Measurements from ENCODE around the gene ADSS1.

Gene ADSS1

DNA sequence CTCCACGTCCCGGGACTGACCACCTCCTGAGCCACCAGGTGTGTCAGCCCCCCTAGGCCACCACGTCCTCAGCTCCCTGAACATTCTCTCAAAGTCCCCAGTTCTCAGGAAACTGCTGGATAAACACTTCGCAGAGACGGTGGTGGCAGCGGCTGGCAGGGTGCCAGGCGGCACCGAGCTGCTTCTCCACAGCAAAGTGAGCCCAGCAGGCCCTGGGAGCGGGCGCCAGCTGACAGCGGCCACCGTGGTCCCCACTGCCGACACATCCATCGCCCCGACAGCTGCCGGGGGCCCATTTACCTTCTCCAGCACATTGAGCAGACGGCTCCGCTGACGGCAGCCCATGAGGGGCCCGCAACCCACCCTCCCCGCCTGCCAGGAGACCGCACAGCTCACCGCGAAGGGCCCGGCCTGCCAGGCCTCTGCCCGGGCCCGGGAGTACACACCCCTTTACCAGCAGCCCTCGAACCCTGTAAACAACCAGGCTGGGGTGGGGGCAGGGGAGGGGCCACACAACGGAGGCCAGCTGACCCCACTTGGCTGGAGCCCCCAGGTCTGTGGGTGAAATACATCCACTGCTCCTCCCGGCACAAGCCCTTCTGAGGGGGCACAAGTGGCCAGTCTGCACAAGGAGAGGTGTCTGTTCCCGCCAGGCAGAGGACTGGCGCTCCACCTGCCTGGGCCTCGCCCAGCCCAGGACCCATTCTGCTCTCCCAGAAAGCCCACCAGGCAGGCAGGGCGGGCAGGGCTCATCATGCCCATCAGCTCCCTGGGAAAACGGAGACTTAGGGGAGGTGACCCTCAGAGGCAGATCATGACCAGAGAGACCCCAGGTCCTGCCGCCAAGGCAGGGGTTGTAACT is 61.0 kb downstream of the ADSS1 start:
- DNase-seq, result no peak

DNA sequence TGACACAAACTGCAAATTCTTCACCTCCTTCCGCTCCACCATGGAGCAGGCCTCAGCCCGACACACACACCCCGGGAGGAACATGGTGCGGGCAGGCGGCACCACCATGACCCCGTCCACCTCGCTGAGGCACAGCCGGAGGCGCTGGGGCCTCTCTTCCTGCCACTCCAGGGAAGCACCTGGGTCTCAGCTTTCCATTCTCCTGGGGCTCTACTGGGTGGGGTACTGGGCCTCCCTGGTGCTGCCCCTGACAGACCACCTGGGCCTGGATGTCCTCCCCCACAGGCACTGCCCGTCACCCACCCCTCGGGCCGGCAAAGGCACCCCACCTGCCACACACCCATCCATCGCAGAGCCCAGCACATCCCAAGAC is 61.7 kb downstream of the ADSS1 start:
- DNase-seq, result no peak

GRCh38 chr14:104786091-104786586 is 62.1 kb downstream of the ADSS1 start:
- no peak for DNase-seq

DNA sequence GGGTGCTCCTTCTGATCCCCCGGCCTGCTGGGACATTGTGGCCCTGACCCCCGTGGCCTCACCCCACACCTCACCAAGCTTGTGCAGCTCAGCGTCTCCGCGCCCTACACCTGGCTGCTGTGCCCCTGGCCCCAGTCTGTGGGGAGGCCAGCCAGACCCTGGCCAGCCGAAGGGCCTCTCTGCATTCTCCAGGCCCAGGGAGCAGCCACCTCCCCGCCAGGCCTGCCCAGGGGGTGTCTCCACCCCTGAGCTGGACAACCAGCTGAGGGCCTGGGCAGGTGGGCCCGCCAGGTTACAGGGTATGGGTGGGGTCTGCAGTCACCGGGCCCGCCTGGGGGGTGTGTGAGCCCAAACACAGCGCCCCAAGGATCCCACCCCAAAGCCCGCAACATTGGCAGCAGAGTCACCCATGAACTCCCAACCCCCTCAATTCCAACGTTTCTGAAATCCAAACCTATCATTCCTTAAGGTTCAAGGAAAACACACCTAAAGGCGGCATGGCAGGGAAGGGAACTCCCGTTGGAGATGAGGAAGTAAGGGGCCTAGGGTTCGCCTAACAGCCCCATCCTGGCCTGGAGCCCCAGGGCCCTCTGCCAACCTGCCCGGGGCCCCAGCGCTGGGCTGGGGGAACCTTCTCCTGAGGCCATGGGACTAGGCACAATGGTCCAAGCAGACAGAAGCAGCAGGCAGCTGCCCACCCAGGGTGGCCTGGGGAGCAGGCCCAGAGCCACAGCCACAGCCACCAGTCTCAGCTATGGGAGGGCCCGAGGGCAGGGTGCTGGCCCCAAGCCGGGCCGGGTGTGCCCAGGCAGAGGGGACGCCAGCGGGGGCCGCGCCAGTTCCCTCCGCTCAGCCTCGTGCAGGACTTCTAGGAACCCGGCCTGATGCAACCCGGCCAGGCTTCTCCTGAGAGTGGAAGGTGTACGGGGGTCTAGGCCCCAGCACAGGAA is 63.0 kb downstream of the ADSS1 start:
- DNase-seq, result no peak

- DNase-seq, result no peak
Observed at GRCh38 chr14:104787736-104788135, 63.7 kb downstream of the ADSS1 start.

DNA sequence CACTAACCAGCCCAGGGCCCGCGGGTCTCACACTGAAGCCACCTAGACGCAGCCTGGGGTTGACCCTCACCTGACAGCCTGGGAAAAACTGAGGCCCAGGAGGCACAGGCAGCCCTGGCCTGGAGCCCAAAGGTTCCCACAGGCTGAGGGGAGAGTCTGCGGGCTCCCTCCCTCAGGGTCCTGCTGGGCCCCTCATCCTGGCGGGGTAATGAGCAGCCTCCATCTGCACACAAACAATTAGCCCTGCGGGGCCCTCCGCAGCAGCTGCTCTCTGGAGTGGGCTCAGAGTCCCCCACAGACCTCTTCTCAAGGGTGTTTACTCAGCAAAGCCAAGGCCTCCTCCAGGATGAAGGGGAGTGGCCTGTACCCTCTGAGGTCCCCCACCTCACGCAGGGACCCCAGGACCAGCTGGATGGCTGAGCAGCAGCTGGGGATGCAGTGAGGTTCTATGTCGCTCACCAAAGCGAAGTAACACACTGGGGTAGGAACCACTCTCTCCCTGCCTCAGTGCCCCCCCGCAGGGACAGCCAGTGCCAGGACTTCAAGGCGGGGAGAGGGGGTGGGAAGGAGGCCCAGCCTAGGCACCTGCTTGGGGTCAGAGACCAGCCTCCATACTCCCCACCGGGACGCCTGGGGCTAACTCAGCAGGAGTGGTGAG is 64.3 kb downstream of the ADSS1 start:
- no peak for DNase-seq

DNA sequence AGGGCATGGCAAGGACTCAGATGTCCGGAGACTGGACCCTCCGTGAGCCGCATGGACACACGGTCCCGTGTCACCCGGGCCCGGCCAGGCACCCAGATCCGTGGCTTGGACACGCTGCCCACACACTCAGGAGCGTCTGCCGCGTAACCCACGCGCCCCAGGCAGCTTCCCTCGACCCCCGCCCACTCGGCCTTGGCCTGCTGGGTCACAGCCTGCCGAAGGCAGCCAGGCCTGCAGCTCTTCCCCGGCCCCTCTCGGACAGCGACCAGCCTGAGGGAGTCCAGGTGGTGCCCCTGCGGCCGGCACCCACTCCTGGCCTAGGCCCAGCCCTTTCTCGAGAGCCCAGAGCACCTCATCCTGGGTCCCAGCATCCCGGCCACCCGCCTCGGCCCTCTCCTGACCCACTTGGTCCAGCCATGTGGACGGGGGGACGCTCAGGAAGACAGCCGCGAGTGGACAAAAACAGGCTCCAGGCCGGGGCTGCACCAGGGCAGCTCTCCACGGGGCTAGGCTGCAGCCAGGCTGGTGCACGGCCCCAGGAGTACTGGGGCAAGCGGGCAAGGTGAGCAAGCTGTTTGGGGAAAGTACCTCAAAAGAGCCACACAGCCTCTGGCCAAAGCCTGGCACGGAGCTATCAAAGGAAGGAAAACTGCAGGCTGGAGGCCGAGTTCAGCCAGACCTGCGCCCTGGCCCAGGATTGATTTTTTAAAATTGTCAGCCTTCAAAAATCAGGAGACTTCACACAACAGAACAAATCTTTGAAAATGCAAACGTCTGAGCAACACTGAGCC is 65.0 kb downstream of the ADSS1 start:
- DNase-seq, result no peak

DNA sequence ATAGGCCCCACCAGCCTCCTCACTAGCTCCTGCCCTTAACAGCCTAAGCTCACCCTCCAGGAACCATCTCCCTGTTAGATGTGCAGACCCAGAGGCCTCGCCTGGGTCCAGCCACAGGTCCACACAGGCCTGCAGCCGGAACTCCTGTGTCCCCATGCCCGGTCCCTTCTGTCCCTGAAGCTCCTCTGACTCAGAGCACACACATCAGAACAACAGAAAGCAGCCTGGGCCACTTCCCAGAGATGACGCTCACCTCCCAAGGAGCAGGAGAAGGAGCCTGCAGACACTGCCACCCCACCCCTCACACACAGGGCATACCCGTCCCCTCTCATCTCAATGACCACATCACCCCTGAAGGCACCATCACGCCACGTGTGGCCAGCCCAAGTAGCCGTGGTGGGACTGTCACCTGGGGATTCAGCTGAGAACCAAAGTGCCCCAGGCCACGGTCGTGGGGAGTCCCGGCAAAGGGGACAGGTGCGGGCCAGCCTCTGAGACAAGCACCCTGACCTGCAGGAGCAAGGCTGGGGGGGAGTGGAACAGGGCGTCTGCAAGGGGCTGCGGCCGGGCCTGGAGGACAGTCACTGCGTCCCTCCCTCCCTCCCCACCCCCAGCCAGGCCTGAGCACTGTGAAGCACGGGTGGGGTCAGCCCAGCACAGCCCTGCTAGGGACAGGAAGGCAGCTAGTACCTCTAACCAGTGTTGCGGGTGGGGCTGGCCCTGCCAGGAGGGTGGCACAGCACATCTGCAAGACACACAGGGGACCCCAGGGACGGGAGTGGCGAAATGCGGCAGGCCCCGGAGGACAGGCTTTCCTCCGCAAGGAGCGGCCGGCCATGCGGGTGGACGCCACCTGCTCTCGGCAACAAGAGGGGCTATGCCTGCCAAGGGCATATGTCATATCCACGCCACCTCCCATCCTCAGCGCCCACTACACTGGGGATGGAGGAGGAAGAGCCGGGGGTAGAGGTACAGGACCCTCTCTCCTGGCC is 66.0 kb downstream of the ADSS1 start:
- no peak for DNase-seq

DNA sequence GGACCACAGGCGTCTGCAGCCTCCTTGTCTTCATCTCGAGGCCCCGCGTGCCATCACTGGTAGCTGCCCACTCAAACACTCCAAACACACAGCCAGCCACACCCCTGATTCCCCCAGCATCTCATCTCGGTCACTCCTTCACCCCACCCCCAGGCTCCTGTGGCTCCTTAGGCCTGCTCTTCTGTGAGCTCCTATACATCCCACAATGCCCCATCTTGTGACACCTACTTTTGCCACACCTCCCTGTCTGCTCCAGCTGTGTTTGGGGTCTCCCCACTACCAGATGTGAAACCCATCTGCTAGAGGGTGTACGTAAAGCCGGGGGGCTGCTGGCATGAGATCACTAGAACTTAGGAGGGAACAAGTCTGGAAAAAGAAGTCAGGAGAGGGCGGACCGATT is 67.4 kb downstream of the ADSS1 start:
- DNase-seq, result no peak

- no peak for DNase-seq
Observed at GRCh38 chr14:104792101-104792884, 68.3 kb downstream of the ADSS1 start.

- no peak for DNase-seq
Observed at GRCh38 chr14:104792945-104793702, 69.1 kb downstream of the ADSS1 start.

DNA sequence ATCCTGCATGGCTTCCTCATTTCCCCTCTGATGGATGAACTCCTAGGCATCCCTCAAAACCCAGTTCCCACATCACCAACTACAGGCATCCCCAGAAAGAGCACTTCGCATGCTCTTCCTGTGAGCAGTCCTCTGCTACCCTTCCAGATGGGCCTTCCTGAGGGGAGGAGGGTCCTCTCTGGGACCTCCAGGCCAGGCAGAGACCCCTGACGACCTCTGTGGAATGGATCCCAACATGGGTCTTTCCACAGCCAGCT is 69.6 kb downstream of the ADSS1 start:
- DNase-seq, result no peak

- no peak for DNase-seq
Observed at GRCh38 chr14:104794099-104794498, 70.1 kb downstream of the ADSS1 start.

GRCh38 chr14:104794631-104794992 is 70.6 kb downstream of the ADSS1 start:
- DNase-seq, result no peak

- no peak for DNase-seq
Observed at GRCh38 chr14:104794993-104795780, 71.2 kb downstream of the ADSS1 start, which contains the start of gene AKT1. TSS of gene AKT1 (minus strand) at chr14:104795748. CDS start at chr14:104792643, 3,105 bp downstream.

DNA sequence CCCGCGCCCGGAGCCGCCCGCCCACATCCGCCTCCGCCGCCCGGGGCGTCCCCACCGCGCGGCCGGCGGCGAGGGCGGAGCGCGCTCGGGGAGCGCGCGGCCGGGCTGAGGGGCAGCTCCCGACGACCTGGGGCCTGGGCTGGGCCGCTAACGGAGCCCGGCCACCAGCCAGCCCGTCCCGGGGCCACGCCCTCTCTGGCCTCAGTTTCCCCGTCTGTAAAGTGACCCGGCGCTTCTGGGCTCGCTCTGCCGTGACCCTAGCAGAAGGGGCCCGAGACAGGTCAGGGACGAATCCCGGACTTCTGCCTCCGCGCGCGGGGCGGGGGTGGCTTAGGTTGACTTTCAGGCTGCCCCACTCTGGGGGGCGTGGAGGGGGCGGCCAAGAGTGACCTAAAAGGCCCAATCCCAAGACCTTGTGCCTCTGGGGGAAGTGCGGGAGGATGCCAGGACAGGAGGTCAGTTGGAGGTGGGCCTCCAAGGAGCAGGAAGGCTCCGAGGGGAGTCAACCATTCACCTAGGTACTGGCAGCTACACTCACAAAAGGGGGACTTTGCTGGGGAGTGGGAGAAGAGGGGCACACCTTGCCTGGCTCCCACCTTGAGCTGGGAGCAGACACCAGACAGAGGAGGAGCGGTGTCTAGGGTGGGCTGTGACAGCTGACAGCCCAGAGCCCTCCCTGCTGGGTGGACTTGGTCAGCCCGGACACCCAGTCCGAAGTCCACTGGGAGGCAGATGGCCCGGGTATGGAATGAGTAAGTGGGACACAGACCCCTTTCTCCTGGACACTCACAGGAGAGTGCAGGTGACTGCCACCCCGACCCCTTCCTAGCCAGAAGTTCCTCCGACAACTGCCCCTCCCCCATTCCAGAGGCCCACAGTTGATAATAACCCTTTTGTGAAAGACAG is 72.0 kb downstream of the ADSS1 start:
- DNase-seq, result peak; percentile 46

GRCh38 chr14:104796687-104797081 is 72.7 kb downstream of the ADSS1 start:
- DNase-seq, result no peak
